Activated naive CD4-positive, alpha-beta T cell treated with anti-CD3 and anti-CD28 coated beads, Interleukin-2, amount 50 U/mL, for 72 hours (primary cell): ENCODE results near the gene CARD19. TPM values are rescaled to one million over a fixed set of nuclear protein-coding genes. Genes with fewer than 3 reads are reported as not detected.
"Not testable (repeated sequence)": the region's sequence is repeated elsewhere in the genome, so short reads cannot be mapped to it uniquely, and the experiment has no call there.

Experiments
- ATAC-seq, 2 donors: fragments of 150-1000 bp; cut with Tn5 transposase; 2 replicates each; pipeline ENCODE4 v1.10.0; 2021; ENCODE audit warnings: mild to moderate bottlenecking in 2 of 2, moderate library complexity in 2 of 2
- DNase-seq, 2 donors: peaks; one replicate each; pipeline ENCODE4 v3.0.0; 2021 to 2022; ENCODE audit warnings: low spot score in 2 of 2
- H3K27ac Mint-ChIP-seq, 2 donors: one replicate each; pipeline ENCODE4 v1.8.0; 2022; ENCODE audit warnings: mild to moderate bottlenecking in 2 of 2, mixed read lengths in 2 of 2
- H3K36me3 Mint-ChIP-seq, 2 donors: one replicate each; pipeline ENCODE4 v1.8.0; 2022; ENCODE audit warnings: mixed read lengths in 2 of 2
- H3K9me3 Mint-ChIP-seq, 2 donors: one replicate each; pipeline ENCODE4 v1.8.0; 2022; ENCODE audit warnings: mixed read lengths in 2 of 2
- total RNA-seq, 2 donors: library from RNA; stranded (reverse); gene quantifications; one replicate each; pipeline ENCODE4 v1.2.3, GENCODE V29; 2022

Gene CARD19
- total RNA-seq, 2 donors from 2014 or later, result 58.1 to 82.6 TPM

DNA sequence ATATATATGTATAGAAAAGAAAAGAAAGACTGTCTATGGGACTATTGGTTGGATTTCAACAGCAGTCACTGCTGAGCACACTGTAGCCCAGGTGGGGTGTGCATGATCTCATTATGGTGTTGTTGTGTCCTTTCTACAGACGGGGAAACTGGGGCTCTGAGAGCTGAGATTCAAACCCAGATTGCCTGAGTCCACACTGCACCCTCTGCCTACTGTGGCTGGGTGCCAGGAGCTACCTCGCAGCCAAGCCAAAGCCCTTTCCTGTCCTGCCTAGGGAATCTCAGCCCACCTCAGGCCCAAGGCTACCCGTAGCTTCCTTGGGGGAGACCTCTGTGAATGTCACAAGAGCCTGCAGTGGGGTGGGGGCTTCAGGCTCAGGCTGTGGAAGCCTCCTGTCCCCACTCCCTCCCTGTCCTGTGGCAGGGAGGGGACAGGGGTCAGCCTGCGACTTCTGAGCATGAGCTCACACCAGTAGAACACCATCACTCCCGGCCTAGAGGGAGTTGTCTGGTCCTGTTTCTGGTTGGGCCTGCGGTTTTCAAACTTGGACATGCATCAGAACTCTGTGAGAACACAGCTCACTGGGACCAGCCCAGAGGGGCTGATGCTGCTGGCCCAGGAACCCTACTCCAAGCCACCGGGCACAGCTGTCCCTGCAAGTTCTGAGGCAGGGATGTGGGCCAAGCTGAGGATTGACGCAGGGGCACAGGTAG is 45.9 kb downstream of the CARD19 start:
- Mint-ChIP-seq H3K9me3 (peaks cover 9 to 11% of the 10 kb centered on the region in 2 donors), H3K27ac (peak overlapping the region in 1 of 2 donors; percentile 44), H3K36me3 (peaks cover 12 to 14% of the 10 kb centered on the region in 2 donors)
- ATAC-seq (no peak), DNase-seq (no peak)

DNA sequence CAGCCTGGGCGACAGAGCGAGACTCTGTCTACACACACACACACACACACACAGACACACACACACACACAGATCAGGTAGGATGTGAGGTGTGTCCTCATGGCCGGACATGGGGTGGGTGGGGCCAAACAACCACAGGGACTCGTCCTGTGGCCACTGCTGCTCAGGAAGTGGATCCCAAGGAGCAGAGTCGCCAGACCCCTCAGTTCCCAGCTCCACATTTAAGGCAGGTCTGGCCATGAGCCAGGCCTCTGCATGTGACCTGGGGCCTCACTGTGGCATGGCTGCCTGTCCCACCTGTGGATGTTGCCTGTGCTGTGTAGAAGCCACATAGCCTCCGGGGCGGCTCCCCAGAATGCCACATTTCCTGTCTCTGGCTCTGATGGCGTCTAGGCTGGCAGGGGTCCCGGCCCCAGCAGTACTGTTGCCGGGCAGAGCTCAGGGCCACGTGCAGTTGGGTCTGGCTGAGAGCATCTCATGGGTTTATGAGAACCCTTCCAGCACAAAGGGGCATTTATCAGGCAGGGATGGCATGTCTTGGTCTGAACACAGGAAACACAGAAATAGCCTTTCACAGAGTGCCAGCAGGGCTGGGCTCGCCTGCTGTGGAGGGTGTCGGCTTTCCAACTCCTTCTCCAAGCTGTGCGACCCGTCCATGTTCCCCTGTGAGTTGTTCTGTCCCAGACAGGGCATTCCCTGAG is 48.0 kb downstream of the CARD19 start:
- Mint-ChIP-seq H3K9me3 (peaks cover 11 to 20% of the 10 kb centered on the region in 2 donors), H3K27ac (peak overlapping the region; percentile 84 to 91), H3K36me3 (peaks cover 24 to 33% of the 10 kb centered on the region in 2 donors)
- DNase-seq (no peak), ATAC-seq (peak; percentile 16 to 35)

DNA sequence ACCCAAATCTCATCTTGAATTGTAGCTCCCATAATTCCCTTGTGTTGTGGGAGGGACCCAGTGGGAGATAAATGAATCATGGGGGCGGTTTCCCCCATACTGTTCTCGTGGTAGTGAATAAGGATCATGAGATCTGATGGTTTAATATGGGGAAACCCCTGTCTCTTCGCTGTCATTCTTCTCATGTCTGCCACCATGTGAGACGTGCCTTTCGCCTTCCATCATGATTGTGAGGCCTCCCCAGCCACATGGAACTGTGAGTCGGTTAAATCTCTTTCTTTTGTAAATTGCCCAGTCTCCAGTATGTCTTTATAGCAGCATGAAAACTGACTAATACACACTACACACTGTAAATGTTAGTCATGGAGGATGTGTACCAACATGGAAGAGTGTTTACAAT is 50.7 kb downstream of the CARD19 start:
- ATAC-seq, result peak; percentile 60 to 75
- peaks cover 11 to 20% of the 10 kb centered on the region in 2 donors for H3K9me3 Mint-ChIP-seq
- H3K27ac Mint-ChIP-seq, result peak overlapping the region; percentile 61 to 82
- peaks cover 24 to 39% of the 10 kb centered on the region in 2 donors for H3K36me3 Mint-ChIP-seq
- not testable (repeated sequence) for DNase-seq

DNA sequence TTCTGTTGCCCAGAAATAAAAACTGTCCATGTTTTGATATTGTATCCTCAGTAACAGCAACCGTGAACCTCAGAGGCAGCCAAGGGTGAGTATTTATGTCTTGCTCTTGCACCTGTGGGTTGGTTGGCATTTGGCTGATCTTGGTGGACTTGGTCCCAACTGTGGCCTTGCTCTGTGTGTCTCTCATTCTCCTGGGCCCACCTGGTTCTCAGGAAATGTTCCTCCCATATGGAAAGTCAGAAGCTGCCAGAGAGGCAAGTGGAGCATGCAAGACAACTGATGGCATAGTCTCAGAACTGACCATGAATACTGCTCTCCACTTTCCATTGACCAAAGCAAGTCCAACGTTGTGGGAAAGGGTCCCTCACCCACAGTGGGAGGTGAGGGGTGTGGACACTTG is 51.6 kb downstream of the CARD19 start:
- Mint-ChIP-seq H3K27ac (peak overlapping the region; percentile 81 to 89), H3K36me3 (peaks cover 24 to 39% of the 10 kb centered on the region in 2 donors), H3K9me3 (peaks cover 11 to 20% of the 10 kb centered on the region in 2 donors)
- DNase-seq, result no peak
- no peak for ATAC-seq

DNA sequence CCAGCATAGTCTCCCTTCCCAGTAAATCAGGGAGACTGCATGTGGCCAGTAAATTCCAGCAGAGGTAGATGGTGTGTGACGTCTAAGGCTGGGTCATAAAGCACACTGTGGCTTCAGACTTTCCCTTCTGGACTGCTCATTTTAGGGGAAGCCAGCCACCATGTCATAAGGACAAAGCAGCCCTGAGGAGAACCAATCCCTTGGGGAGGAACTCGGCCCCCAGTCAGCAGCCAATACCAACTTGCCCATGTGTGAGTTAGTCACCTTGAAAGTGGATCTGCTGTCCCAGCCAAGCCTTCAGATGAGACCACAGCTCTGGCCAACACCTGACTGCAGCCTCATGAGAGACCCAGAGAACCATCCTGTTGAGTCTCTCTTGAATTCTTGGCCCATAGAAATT is 52.7 kb downstream of the CARD19 start:
- ATAC-seq (peak in 1 of 2 donors; percentile 83), DNase-seq (peak in 1 of 2 donors; percentile 80)
- H3K36me3 Mint-ChIP-seq, result peaks cover 24 to 39% of the 10 kb centered on the region in 2 donors
- H3K27ac Mint-ChIP-seq, result peak overlapping the region; percentile 81 to 89
- peaks cover 11 to 20% of the 10 kb centered on the region in 2 donors for H3K9me3 Mint-ChIP-seq

DNA sequence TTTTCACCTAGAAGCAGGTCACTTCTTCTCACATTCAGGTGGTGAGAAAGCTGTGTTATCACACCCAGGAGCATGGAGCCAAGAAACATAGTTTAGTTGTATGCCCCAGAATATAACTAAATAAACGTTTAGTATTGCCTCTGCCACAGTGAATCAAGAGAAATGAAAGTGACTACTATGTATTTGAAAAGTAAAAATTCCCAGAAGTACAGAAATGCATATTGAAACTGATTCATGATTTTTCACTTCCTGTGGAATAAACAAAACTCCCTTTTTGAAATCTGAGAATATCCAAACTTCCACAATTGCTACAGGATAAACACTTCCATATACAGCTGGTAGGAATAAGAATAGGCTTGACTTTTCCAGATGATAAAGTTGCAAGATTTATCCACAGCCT is 53.3 kb downstream of the CARD19 start:
- peak overlapping the region; percentile 81 to 89 for H3K27ac Mint-ChIP-seq
- DNase-seq (no peak), ATAC-seq (peak; percentile 48 to 63)
- peaks cover 24 to 39% of the 10 kb centered on the region in 2 donors for H3K36me3 Mint-ChIP-seq
- peaks cover 11 to 20% of the 10 kb centered on the region in 2 donors for H3K9me3 Mint-ChIP-seq

DNA sequence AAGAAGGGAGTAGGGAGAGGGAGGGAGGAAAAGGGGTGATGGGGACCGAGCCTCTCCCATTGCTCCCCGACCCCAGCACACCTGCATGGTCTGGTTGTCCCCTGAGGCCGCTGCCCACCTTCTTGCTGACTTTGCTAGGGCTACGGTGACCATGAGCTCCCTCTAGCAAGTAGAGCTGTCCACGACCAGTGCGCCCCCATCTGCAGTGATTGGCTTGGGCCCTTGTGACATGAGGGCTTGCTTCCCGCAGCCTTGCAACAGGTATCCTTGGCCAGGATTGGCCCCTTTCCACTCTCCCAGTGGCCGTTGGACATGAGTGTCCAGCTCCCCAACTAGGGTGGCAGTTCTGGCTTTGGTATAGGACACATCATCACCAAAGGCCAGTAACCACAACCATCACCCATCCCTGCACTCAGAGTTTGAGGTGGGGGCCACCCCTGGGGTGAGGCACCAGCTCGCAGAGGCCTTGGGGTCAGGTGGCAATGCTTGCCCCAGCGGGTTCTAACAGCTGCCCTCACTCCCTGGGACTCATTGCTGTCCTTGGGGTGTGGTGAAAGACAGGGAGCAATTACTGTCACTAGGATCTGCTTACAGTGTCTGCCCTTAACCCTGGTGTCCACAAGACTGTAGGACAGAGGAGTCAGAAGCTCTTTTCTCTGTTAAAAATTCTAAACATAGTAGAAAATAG is 55.2 kb downstream of the CARD19 start:
- Mint-ChIP-seq H3K36me3 (peaks cover 19 to 33% of the 10 kb centered on the region in 2 donors), H3K27ac (no peak overlapping the region)
- peak in 1 of 2 donors; percentile 53 for DNase-seq

DNA sequence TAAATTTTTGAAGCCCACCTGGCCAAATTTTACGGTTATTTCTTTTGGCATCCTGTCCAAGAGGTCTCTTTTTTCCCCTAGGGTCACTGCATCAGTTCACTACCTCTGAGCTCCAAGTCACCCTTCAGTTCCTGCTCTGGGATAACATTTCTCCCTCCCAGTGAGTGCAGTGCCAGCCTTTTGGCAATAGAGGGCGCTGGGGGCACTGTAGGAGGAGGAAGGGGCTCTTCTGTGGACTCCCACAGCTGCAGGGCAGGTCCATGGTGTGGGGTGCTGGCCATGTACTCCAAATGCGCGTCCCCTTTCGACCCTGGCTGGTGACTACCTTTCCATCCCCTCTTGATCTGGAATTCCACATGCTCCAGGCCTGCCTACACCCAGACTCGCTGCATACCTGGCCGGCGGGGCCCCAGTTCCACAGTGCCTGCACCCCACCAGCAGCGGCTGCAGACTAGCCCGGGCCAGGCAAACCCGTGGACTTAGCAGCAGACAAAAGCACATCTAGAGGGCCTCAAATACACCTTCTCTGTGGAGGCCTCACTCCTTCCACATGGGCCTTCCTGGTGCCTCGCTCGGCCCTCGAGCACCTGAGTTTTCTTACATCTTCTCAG is 58.4 kb downstream of the CARD19 start:
- Mint-ChIP-seq H3K9me3 (no peaks in the 10 kb centered on the region), H3K36me3 (peaks cover 0 to 4% of the 10 kb centered on the region in 2 donors), H3K27ac (no peak overlapping the region)
- DNase-seq (peak in 1 of 2 donors; percentile 74), ATAC-seq (no peak)

More for the DNA sequence above, 55.2 kb downstream of the CARD19 start:
- H3K9me3 Mint-ChIP-seq, result peaks cover 9 to 16% of the 10 kb centered on the region in 2 donors
- no peak for ATAC-seq

DNA sequence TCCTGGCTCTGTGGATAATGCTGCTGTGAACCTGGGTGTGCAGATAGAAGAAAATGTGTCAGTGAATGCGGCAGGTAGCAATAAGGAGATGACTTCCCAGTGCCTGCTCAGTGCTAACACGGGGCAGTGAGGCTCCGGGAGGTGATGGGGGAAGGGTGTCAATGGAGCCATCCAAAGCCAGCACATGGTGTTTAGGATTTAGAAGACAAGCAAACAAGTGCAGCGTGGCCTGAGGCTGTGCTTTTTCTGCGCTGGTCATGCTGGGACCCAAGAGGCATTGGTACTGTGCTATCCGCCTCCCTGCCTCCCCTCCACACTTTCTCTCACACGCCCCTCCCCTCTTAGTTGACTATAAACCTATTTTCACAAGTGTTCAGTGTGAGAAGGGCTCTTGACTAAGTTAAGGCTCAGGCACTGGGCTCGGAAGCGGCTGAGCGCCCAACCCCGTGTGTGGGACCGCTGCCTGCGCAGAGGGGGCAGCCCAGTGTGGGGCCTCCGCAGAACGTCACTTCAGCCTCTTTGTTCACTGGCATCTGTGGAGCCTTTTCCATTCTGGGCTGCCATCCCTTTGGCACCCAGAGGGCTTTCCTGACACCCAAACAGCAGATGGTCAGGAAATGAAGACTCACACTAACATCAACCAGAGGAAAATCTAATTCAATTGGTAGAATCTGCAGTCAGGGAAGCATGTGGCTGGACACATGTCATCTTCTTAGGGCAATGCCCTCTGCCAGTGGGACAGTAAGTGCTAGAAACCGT is 59.9 kb downstream of the CARD19 start:
- peaks cover 0 to 6% of the 10 kb centered on the region in 2 donors for H3K36me3 Mint-ChIP-seq
- no peaks in the 10 kb centered on the region for H3K9me3 Mint-ChIP-seq
- DNase-seq, result no peak
- ATAC-seq, result peak in 1 of 2 donors; percentile 35
- peak overlapping the region; percentile 89 to 91 for H3K27ac Mint-ChIP-seq

DNA sequence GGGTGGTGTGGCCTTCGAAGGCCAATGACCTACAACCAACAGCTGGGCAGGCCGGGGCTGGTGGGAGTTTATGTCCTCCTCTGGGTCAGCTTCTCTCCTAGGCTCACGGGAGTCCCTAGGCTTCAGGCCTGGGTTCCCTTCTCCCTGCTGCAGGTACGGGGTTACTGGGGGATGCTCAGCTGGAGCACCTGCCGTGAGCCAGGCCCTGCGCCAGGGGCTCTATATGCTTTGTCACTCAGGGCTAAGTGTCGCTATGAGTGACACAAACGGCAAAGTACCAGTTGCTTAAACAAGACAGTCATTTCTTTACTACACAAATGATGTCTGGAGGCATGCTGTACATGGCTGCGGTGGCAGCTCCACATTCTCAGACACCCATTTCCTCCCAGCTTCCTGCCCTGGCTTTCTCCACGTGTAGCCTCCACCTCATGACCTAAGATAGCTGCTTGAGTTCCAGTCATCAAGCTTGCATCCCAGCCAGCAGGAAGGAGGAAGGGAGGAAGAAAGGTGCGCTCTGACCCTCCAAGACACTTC is 60.5 kb downstream of the CARD19 start:
- ATAC-seq (peak; percentile 90 to 94), DNase-seq (peak; percentile 66 to 78)
- peaks cover 0 to 6% of the 10 kb centered on the region in 2 donors for H3K36me3 Mint-ChIP-seq
- no peaks in the 10 kb centered on the region for H3K9me3 Mint-ChIP-seq
- H3K27ac Mint-ChIP-seq, result peak overlapping the region; percentile 89 to 91

DNA sequence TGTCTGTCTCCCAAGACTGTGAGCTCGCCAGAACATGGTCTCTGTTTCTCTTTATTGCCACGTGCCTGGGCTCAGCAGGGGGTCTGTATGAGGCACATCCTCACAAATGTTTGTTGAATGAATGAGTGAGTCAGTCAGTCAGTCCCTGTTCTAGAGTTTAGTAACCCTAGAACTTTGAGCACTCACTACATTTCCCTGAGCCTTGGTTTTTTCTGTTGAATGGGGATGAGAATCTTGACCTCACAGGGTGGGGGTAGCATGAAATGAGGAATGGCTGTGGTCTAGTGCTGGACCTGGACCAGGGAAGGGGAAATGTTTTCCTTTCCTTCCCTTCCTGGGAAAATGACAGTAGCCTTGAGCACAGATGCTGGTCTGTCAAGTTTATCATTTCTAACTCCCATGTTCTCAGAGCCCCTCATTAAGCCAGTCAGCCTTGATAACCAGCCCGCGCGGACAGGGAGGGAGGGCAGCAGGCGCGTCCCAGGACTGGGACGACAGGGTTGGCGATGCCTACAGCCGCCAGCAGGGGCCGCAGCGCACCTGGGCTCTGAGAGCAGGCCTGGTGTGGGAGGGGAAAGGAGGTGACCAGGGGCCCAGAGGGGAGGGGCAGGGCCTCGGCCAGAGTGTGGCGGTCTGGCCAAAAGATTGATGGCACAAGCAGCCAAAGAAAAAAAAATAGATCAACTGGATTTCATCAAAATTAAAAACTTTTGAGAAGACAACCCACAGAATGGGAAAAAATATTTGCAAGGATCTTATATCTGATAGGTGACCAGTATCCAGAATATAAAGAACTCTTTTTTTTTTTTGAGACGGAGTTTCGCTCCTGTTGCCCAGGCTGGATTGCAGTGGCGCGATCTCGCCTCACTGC is 63.8 kb downstream of the CARD19 start:
- Mint-ChIP-seq H3K27ac (peak overlapping the region; percentile 48 to 55), H3K36me3 (peaks cover 0 to 6% of the 10 kb centered on the region in 2 donors), H3K9me3 (no peaks in the 10 kb centered on the region)
- ATAC-seq, result peak; percentile 63 to 64
- DNase-seq, result peak; percentile 81 to 84

DNA sequence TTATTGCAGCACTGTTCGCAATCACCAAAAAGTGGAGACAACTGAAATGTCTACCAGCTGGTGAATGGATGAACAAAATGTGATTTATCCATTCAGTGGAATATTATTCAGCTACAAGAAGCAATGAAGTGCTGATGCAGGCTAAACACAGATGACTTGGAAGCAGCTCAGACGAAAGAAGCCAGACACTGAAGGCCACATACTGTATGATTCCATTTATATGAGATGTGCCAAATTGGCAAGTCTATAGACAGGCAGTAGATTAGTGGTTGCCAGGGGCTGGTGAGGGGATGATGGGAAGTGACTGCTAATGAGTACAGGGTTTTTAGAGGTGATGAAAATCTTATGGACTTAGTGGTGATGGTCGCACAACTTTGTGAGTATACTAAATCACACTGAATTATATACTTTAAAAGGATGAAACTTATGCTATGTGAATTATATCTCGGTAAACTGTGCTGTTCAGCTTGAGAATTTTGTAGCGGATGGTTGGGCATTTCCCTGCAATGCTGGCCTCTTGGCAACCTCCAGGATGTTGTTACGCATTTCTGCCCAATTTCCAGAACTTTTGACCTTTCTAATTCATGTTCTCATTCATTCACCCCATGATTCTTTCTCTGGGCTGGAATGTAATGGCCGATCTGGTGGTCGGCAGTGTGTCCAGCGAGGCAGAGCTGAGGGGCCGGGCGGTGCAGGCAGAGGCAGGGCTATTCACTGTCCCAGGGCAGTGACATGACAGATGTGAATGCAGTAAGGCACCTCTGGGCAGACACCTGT is 66.0 kb downstream of the CARD19 start:
- Mint-ChIP-seq H3K27ac (peak overlapping the region in 1 of 2 donors; percentile 55), H3K9me3 (no peaks in the 10 kb centered on the region), H3K36me3 (peaks cover 0 to 6% of the 10 kb centered on the region in 2 donors)
- no peak for ATAC-seq
- DNase-seq, result no peak
